Glutamatergic neuron (in vitro differentiated cells): ENCODE data around the gene RHOA. TPM values are rescaled to one million over a fixed set of nuclear protein-coding genes. Genes with fewer than 3 reads are reported as not detected.

Experiments
- DNase-seq: peaks from one replicate; pipeline ENCODE4 v3.0.0; 2022
- H3K27ac Mint-ChIP-seq: one replicate; pipeline ENCODE4 v1.8.0; 2020; ENCODE audit warnings: mild to moderate bottlenecking, mixed read lengths, inconsistent platforms; ENCODE audit not compliant: unreplicated experiment
- H3K27me3 Mint-ChIP-seq: one replicate; pipeline ENCODE4 v1.8.0; 2020; ENCODE audit warnings: mild to moderate bottlenecking, moderate library complexity, mixed read lengths, inconsistent platforms; ENCODE audit not compliant: unreplicated experiment
- H3K36me3 Mint-ChIP-seq: one replicate; pipeline ENCODE4 v1.8.0; 2020; ENCODE audit warnings: mild to moderate bottlenecking, mixed read lengths, inconsistent platforms; ENCODE audit not compliant: unreplicated experiment
- H3K4me1 Mint-ChIP-seq: one replicate; pipeline ENCODE4 v1.8.0; 2020; ENCODE audit warnings: mild to moderate bottlenecking, low read depth, mixed read lengths, inconsistent platforms; ENCODE audit not compliant: unreplicated experiment
- H3K4me3 Mint-ChIP-seq: one replicate; pipeline ENCODE4 v1.8.0; 2020; ENCODE audit warnings: mild to moderate bottlenecking, mixed read lengths, inconsistent platforms; ENCODE audit not compliant: unreplicated experiment
- H3K9me3 Mint-ChIP-seq: one replicate; pipeline ENCODE4 v1.8.0; 2020; ENCODE audit warnings: mild to moderate bottlenecking, moderate library complexity, mixed read lengths, inconsistent platforms; ENCODE audit not compliant: unreplicated experiment
- CTCF ChIP-seq: fragments of 200-600 bp; sonication (generic); IDR thresholded peaks from one replicate; pipeline ENCODE4 v1.5.0; 2021; ENCODE audit not compliant: partially characterized antibody, unreplicated experiment
- total RNA-seq: library from RNA; stranded (reverse); fragmentation: NEBNext Ultra II Directional; extraction: Animal tissue kit (Norgen Biotek cat#: 25700); gene quantifications from one replicate; pipeline ENCODE4 v1.2.1, GENCODE V29; 2021; ENCODE audit not compliant: unreplicated experiment

The RHOA gene
- total RNA-seq, 1 donor from 2014 or later = 262 TPM

DNA sequence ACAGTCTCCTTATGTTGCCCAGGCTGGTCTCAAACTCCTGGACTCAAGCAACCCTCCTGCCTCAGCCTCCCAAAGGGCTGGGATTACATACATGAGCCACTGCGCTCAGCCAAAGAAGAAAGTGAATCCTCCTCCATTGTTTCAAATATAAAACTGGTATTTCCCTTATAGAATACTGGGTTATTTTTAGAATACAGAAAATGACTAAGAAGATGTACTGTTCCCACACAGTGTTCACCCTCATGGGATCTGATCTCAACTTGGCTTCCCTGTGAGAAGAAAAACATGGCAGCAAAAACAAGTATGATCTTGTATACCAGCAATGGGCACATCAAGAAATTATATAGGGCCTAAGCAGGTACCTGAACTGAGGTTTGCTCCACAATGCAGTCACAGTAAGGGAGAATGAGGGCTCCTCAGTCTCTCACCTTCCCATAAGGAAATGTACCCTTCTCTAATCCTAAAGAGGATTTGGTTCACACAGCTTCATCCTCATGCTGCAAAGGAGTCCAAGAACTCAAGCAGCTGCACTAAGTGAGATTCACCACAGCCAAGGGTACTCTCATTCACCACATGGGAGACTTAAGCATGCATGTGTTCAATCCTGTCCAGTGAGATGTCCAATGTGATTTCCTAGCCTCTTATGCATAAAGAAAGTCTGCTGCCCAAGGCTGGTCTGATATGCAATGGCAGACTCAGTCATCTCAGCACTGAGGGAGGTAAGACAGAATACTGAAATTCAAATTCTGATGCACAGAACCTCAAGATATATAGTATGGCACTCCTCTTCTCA is 97.7 kb downstream of the RHOA start:
- DNase-seq = no peak
- Mint-ChIP-seq H3K4me1 (no peaks in the 10 kb centered on the region), H3K36me3 (no peaks in the 10 kb centered on the region), H3K27me3 (no peaks in the 10 kb centered on the region), H3K9me3 (no peaks in the 10 kb centered on the region), H3K27ac (no peak overlapping the region), H3K4me3 (no peak overlapping the region)
- no peak for TF ChIP-seq CTCF

DNA sequence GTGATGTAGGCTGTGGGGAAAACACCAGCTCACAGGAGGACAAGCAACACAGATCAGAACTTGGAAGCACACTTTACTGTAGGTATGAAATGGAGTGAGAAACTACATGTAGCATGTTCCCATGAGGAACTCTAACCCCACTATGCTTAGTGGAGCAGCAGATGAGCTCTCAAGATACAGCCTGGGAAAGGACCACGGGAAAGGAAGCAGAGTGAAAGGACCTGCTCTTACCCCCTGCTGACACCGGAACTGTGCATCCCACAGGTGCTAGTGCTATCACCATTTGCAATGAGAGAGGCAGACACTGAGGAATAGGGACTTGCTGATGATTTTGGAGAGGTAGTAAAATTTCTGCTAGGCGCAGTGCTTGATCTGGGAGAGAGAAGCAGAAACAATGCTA is 100.5 kb downstream of the RHOA start:
- H3K36me3 Mint-ChIP-seq = no peaks in the 10 kb centered on the region

DNA sequence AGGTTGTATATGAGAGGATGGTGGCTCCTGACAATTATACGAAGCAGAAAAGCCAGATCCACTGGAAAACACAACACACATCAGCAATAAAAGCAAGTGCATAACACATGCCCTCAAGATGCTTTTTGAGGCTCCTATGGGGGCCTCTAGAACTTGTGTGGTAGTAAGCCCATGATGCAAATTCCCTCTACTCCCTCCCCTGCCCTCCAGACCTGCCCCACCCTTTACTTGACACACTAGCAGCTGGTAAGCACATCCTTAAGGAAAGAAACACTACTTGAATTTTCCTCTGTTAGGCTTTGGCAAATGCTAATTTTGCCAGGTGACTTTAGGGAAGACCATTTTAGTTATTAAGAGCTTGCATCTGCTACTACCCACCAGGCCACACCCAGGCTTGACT is 101.1 kb downstream of the RHOA start:
- no peak overlapping the region for H3K27ac Mint-ChIP-seq
- no peaks in the 10 kb centered on the region for H3K9me3 Mint-ChIP-seq
- no peak for TF ChIP-seq CTCF
- no peak for DNase-seq
- H3K27me3 Mint-ChIP-seq = no peaks in the 10 kb centered on the region
- H3K4me3 Mint-ChIP-seq = no peak overlapping the region
- H3K4me1 Mint-ChIP-seq = no peaks in the 10 kb centered on the region
- H3K36me3 Mint-ChIP-seq = no peaks in the 10 kb centered on the region

More for the DNA sequence above, 100.5 kb downstream of the RHOA start:
- no peaks in the 10 kb centered on the region for H3K9me3 Mint-ChIP-seq
- TF ChIP-seq CTCF = no peak
- H3K4me3 Mint-ChIP-seq = no peak overlapping the region
- H3K4me1 Mint-ChIP-seq = no peaks in the 10 kb centered on the region
- H3K27me3 Mint-ChIP-seq = no peaks in the 10 kb centered on the region
- DNase-seq = no peak
- no peak overlapping the region for H3K27ac Mint-ChIP-seq

Other genes starting within 250 kb of the RHOA start
- gene CCDC71, start 245.6 kb downstream of the RHOA start, total RNA-seq = 22.1 TPM
- gene KLHDC8B, start 240.4 kb downstream of the RHOA start, total RNA-seq = 36.3 TPM
- gene C3orf62, start 134.7 kb downstream of the RHOA start, total RNA-seq = 7.5 TPM
- gene USP4, start 71.9 kb downstream of the RHOA start, total RNA-seq = 70.0 TPM
- 239 TPM for gene GPX1, start 53.6 kb downstream of the RHOA start, total RNA-seq
- gene TCTA, start 447 bp upstream of the RHOA start, total RNA-seq = 27.7 TPM
- gene AMT, start 10.5 kb upstream of the RHOA start, total RNA-seq = 12.4 TPM
- 38.7 TPM for gene NICN1, start 17.3 kb upstream of the RHOA start, total RNA-seq
- gene DAG1, start 58.3 kb upstream of the RHOA start, total RNA-seq = 46.8 TPM
- 46.9 TPM for gene BSN, start 142.5 kb upstream of the RHOA start, total RNA-seq